Fibroblast of lung (primary cell): Measurements from ENCODE around the gene ALOX5.

Source experiments
- EZH2 ChIP-seq: IDR thresholded peaks from 2 replicates; pipeline ENCODE4 v1.5.1; 2012; ENCODE audit warnings: low read length, control low read depth, mild to moderate bottlenecking; ENCODE audit errors: missing control alignments
- TF ChIP-seq, protein P1 (sequence below), 2 donors: IDR thresholded peaks in 1 of 2; conservative IDR thresholded peaks in 1 of 2; 1 replicate in 1 of 2; 2 replicates in 1 of 2; pipeline ENCODE4 v1.5.1; 2011 to 2012; ENCODE audit warnings: low read length in 2 of 2, control low read depth in 1 of 2, inconsistent platforms in 1 of 2, low read depth in 1 of 2, mild to moderate bottlenecking in 1 of 2

GRCh38 chr10:45404087-45404769 is 30.2 kb downstream of the ALOX5 start:
- TF ChIP-seq, protein P1, sequence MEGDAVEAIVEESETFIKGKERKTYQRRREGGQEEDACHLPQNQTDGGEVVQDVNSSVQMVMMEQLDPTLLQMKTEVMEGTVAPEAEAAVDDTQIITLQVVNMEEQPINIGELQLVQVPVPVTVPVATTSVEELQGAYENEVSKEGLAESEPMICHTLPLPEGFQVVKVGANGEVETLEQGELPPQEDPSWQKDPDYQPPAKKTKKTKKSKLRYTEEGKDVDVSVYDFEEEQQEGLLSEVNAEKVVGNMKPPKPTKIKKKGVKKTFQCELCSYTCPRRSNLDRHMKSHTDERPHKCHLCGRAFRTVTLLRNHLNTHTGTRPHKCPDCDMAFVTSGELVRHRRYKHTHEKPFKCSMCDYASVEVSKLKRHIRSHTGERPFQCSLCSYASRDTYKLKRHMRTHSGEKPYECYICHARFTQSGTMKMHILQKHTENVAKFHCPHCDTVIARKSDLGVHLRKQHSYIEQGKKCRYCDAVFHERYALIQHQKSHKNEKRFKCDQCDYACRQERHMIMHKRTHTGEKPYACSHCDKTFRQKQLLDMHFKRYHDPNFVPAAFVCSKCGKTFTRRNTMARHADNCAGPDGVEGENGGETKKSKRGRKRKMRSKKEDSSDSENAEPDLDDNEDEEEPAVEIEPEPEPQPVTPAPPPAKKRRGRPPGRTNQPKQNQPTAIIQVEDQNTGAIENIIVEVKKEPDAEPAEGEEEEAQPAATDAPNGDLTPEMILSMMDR (conservative IDR thresholded peaks at IDR 0.05 in 1 of 2, IDR thresholded peaks at IDR 0.05 in 1 of 2; ENCODE audit: low read depth in 1 of 2, low read length in 2 of 2), result no peak
- no peak for TF ChIP-seq EZH2
